GM12878 (cell line): Measurements from ENCODE around the gene ICOSLG. TPM values are rescaled to one million over a fixed set of nuclear protein-coding genes. Genes with fewer than 3 reads are reported as not detected.

Source experiments
- ATAC-seq: fragments of 200-7000 bp; cut with Tn5 transposase; 3 replicates; pipeline ENCODE4 v1.9.1; 2020; ENCODE audit warnings: mild to moderate bottlenecking, moderate library complexity
- BruUV-seq: library from RNA; stranded (reverse); fragments of 400-500 nt; replicated peaks from 2 replicates; lab custom pipeline; 2021; lab: Mats Ljungman, UMichigan
- CTCF ChIA-PET: fragments of 300-600 bp; sonication (Branson Sonifier 250); formaldehyde crosslinking; extraction: SDS; loops from one replicate; lab custom pipeline; 2021; ENCODE audit warnings: inconsistent platforms; lab: Yijun Ruan, JAX
- POLR2A ChIA-PET: fragments of 350-600 bp; formaldehyde crosslinking; extraction: SDS; loops from one replicate; lab custom pipeline; 2021; ENCODE audit warnings: inconsistent platforms; lab: Charles Lee
- RAD21 ChIA-PET: fragments of 300-600 bp; sonication (Branson Sonifier 250); formaldehyde crosslinking; loops from one replicate; lab custom pipeline; 2023; ENCODE audit warnings: antibody characterized with exemption; ENCODE audit not compliant: unreplicated experiment; lab: Charles Lee
- SMC1A ChIA-PET: fragments of 300-600 bp; sonication (Branson Sonifier 250); formaldehyde crosslinking; loops from one replicate; lab custom pipeline; 2023; ENCODE audit not compliant: unreplicated experiment, uncharacterized antibody; lab: Charles Lee
- DNase-seq: peaks from one replicate; pipeline ENCODE4 v3.0.0-alpha.2; 2011; ENCODE audit warnings: low read depth, low spot score
- FAIRE-seq: peaks from 3 replicates; lab custom pipeline; 2011; peaks lifted over from hg19 to GRCh38; lab: Jason Lieb, UNC
- H2AFZ ChIP-seq: 2 replicates; pipeline ENCODE4 v1.6.0; 2011; ENCODE audit warnings: low read depth, low read length, control low read depth; ENCODE audit not compliant: control insufficient read depth
- H3K27ac ChIP-seq: 2 replicates; pipeline ENCODE4 v1.5.1; 2011; ENCODE audit warnings: control low read depth; ENCODE audit not compliant: control insufficient read depth, insufficient read depth
- H3K27me3 ChIP-seq, 2 experiments: replicated peaks in 1 of 2; 2 replicates each; pipeline versions ENCODE4 v1.6.0 to v1.6.1; 2011; ENCODE audit warnings: low read length in 1 of 2; ENCODE audit not compliant: control insufficient read depth in 2 of 2, insufficient read depth in 2 of 2
- H3K36me3 ChIP-seq, 2 experiments: 2 replicates each; pipeline ENCODE4 v1.5.1; 2011; ENCODE audit warnings: low read length in 1 of 2; ENCODE audit not compliant: control insufficient read depth in 2 of 2, insufficient read depth in 2 of 2
- H3K4me1 ChIP-seq: 2 replicates; pipeline ENCODE4 v1.6.1; 2011; ENCODE audit warnings: mild to moderate bottlenecking, low read length, moderate library complexity, mixed read lengths; ENCODE audit not compliant: control insufficient read depth, insufficient read depth
- H3K4me2 ChIP-seq: 2 replicates; pipeline ENCODE4 v1.6.0; 2011; ENCODE audit warnings: control low read depth; ENCODE audit not compliant: control insufficient read depth, insufficient read depth
- H3K4me3 ChIP-seq: fragments of 200-600 bp; sonication (generic); 2 replicates; pipeline ENCODE4 v1.5.1; 2016
- H3K79me2 ChIP-seq: 2 replicates; pipeline ENCODE4 v1.6.0; 2011; ENCODE audit warnings: low read length; ENCODE audit not compliant: control insufficient read depth, insufficient read depth
- H3K9ac ChIP-seq: 2 replicates; pipeline ENCODE4 v1.8.0; 2011; ENCODE audit warnings: low read length, control low read depth, mixed read lengths; ENCODE audit not compliant: control insufficient read depth, insufficient read depth
- H3K9me3 ChIP-seq: replicated peaks from 3 replicates; pipeline ENCODE4 v1.5.1; 2011; ENCODE audit warnings: mild to moderate bottlenecking, low read length; ENCODE audit not compliant: control insufficient read depth, insufficient read depth
- H4K20me1 ChIP-seq: 2 replicates; pipeline ENCODE4 v1.6.0; 2011; ENCODE audit not compliant: control insufficient read depth, insufficient read depth
- CBX5 ChIP-seq: sonication (generic); IDR thresholded peaks from 2 replicates; pipeline ENCODE4 v1.6.1; 2016; ENCODE audit warnings: low read depth, moderate library complexity, mild to moderate bottlenecking, inconsistent platforms
- CEBPB ChIP-seq, 2 experiments: fragments of 150-350 bp in 1 of 2; IDR thresholded peaks; 2 replicates each; pipeline ENCODE4 v1.6.1; 2012 to 2014; ENCODE audit warnings: low read depth in 2 of 2, low read length in 2 of 2, borderline replicate concordance in 1 of 2, inconsistent platforms in 1 of 2
- EED ChIP-seq: sonication (generic); IDR thresholded peaks from 2 replicates; pipeline ENCODE4 v1.6.1; 2016; ENCODE audit warnings: antibody characterized with exemption, low read depth
- EP300 ChIP-seq, 2 experiments: fragments of 150-350 bp in 1 of 2; IDR thresholded peaks; 2 replicates each; pipeline ENCODE4 v1.6.1; 2011 to 2012; ENCODE audit warnings: low read depth in 2 of 2, low read length in 2 of 2, borderline replicate concordance in 1 of 2, improper control_type of control experiment in 1 of 2, inconsistent platforms in 1 of 2; ENCODE audit not compliant: control insufficient read depth in 1 of 2
- JUNB ChIP-seq: IDR thresholded peaks from 2 replicates; pipeline ENCODE4 v1.6.1; 2016; ENCODE audit warnings: antibody characterized with exemption, mild to moderate bottlenecking
- LARP7 ChIP-seq: fragments of 450-650 bp; IDR thresholded peaks from 2 replicates; pipeline ENCODE4 v1.6.1; 2017; ENCODE audit warnings: mild to moderate bottlenecking
- MAX ChIP-seq: IDR thresholded peaks from 2 replicates; pipeline ENCODE4 v1.6.1; 2012; ENCODE audit warnings: low read depth, low read length, improper control_type of control experiment
- RCOR1 ChIP-seq: conservative IDR thresholded peaks from 2 replicates; pipeline ENCODE4 v1.6.1; 2012; ENCODE audit warnings: low read depth, low read length, improper control_type of control experiment
- SKIL ChIP-seq: fragments of 450-650 bp; IDR thresholded peaks from 2 replicates; pipeline ENCODE4 v1.6.1; 2017; ENCODE audit warnings: mild to moderate bottlenecking, low read depth, inconsistent platforms; ENCODE audit not compliant: poor library complexity, severe bottlenecking
- SMC3 ChIP-seq: IDR thresholded peaks from 2 replicates; pipeline ENCODE4 v1.6.1; 2011; ENCODE audit warnings: low read length, improper control_type of control experiment, borderline replicate concordance
- TAF1 ChIP-seq: IDR thresholded peaks from 2 replicates; pipeline ENCODE4 v1.6.1; 2011; ENCODE audit warnings: mild to moderate bottlenecking, low read depth, low read length, borderline replicate concordance
- USF1 ChIP-seq: IDR thresholded peaks from 2 replicates; pipeline ENCODE4 v1.6.1; 2011; ENCODE audit warnings: borderline replicate concordance, low read depth, mild to moderate bottlenecking, moderate library complexity, mixed read lengths, low read length; ENCODE audit not compliant: insufficient read depth; ENCODE audit errors: extremely low read length
- WGBS: methylation state at CpG from one replicate; pipeline ENCODE4 v1.1.6; 2016; ENCODE audit warnings: low lambda C conversion rate; ENCODE audit not compliant: insufficient replicate concordance, insufficient coverage; ENCODE audit errors: missing lambda C conversion rate; 5-methylcytosine and 5-hydroxymethylcytosine counted together
- in situ Hi-C: fragments of 300-500 bp; cut with MboI; formaldehyde crosslinking; loops from 9 replicates; pipeline ENCODE4 v1.14.3; 2018; ENCODE audit warnings: mixed read lengths
- intact Hi-C: fragments of 100-400 bp; cut with micrococcal nuclease; formaldehyde crosslinking; loops from one replicate; pipeline ENCODE4 v1.14.2; 2022; ENCODE audit not compliant: unreplicated experiment
- polyA plus RNA-seq, 11 experiments: library from polyadenylated mRNA; depleted of rRNA in 4 of 11; unstranded in 6 of 11; stranded (reverse) in 5 of 11; fragments of >200 nt; fragmentation: Nextera tagmentation in 4 of 11; fragmentation: Illumina TruSeq in 1 of 11; extraction: Ambion mirVana in 4 of 11; extraction: Trizol in 1 of 11; gene quantifications; 1 replicate in 1 of 11; 2 replicates in 10 of 11; pipeline versions ENCODE4 v1.2.1 to v1.2.3, GENCODE V29; 2011 to 2016; ENCODE audit warnings: inconsistent platforms in 2 of 11, missing spikeins in 2 of 11, low read depth in 1 of 11
- total RNA-seq, 4 experiments: library from RNA; depleted of rRNA in 3 of 4; stranded (reverse); fragments of >200 nt in 3 of 4; fragmentation: Illumina TruSeq in 1 of 4; extraction: Trizol in 1 of 4; gene quantifications; 2 replicates each; pipeline versions ENCODE4 v1.2.1 to v1.2.3, GENCODE V29; 2013 to 2021

The ICOSLG gene
- total and polyA plus RNA-seq, 10 of the 15 experiments (the other 5 are each of a cell fraction or from before 2014, with no cell fraction given), result 0.84 to 16.4 (median 6.2) TPM

- WGBS, result 45% methylated on average over 18 of the region's 18 CpGs
- no TSS peak for BruUV-seq
- no peaks in the 10 kb centered on the region for H3K9me3 ChIP-seq
- no peak overlapping the region for H3K27ac ChIP-seq
- FAIRE-seq (no peak), DNase-seq (no peak), ATAC-seq (peak; percentile 19; the same call in 1 of the 3 replicates)
- no peaks in the 10 kb centered on the region for H3K27me3 ChIP-seq
- ChIA-PET SMC1A (no interaction called here), CTCF (interaction anchor here (1.3 kb wide), 1 partner anchor 26 kb away, joined by 3 read pairs; no protein-coding TSS in a partner anchor), POLR2A (no interaction called here), RAD21 (no interaction called here)
- no peaks in the 10 kb centered on the region for H3K4me1 ChIP-seq
- H4K20me1 ChIP-seq, result no peaks in the 10 kb centered on the region
- H3K79me2 ChIP-seq, result no peaks in the 10 kb centered on the region
- TF ChIP-seq EED (no peak), MAX (no peak), JUNB (no peak)
- intact Hi-C loops, result no loop called here
- H3K36me3 ChIP-seq, result no peaks in the 10 kb centered on the region
- no peak overlapping the region for H2AFZ ChIP-seq
- H3K4me3 ChIP-seq, result no peak overlapping the region
- H3K9ac ChIP-seq, result no peak overlapping the region
- in situ Hi-C loops, result no loop called here
- H3K4me2 ChIP-seq, result no peak overlapping the region
Measured at GRCh38 chr21:44271558-44272283, 31.0 kb upstream of the ICOSLG start.

- Histone ChIP-seq H3K9me3 (no peaks in the 10 kb centered on the region), H4K20me1 (no peaks in the 10 kb centered on the region), H3K4me3 (no peak overlapping the region), H2AFZ (no peak overlapping the region), H3K4me2 (no peak overlapping the region), H3K9ac (no peak overlapping the region), H3K27ac (no peak overlapping the region), H3K79me2 (no peaks in the 10 kb centered on the region), H3K36me3 (no peaks in the 10 kb centered on the region), H3K4me1 (no peaks in the 10 kb centered on the region), H3K27me3 (no peaks in the 10 kb centered on the region)
- intact Hi-C loops, result no loop called here
- ChIA-PET CTCF (interaction anchor here (2.0 to 3.2 kb wide), 3 partner anchors 10 to 35 kb away, joined by 9 to 15 read pairs (median 9); no protein-coding TSS in a partner anchor), POLR2A (no interaction called here), RAD21 (interaction anchor here (3.0 kb wide), 1 partner anchor 28 kb away, joined by 27 read pairs; no protein-coding TSS in a partner anchor), SMC1A (no interaction called here)
- in situ Hi-C loops, result no loop called here
- TF ChIP-seq RCOR1, result no peak
- no peak for TF ChIP-seq CBX5
- no peak for TF ChIP-seq SKIL
- no peak for TF ChIP-seq SMC3
- no peak for TF ChIP-seq TAF1
- TF ChIP-seq USF1, result no peak
- no peak for TF ChIP-seq LARP7
- TF ChIP-seq EP300 (IDR thresholded peaks at IDR 0.05; ENCODE audit: borderline replicate concordance in 1 of 2, control insufficient read depth in 1 of 2, low read depth in 2 of 2, low read length in 2 of 2), result no peak
- TF ChIP-seq CEBPB (IDR thresholded peaks at IDR 0.05; ENCODE audit: borderline replicate concordance in 1 of 2, low read depth in 2 of 2, low read length in 2 of 2), result no peak
- BruUV-seq, result no TSS peak
- no peak for FAIRE-seq
- ATAC-seq, result no peak
- 52% methylated on average over 8 of the region's 8 CpGs for WGBS
- DNase-seq, result no peak
Measured at GRCh38 chr21:44269090-44269489, 28.3 kb upstream of the ICOSLG start.
